HG03135 (cell line): ENCODE results near the gene ASB9.
A peak's percentile ranks its signal among the peaks of the same experiment; 100 is the strongest.
"Not testable (repeated sequence)": the region's sequence is repeated elsewhere in the genome, so short reads cannot be mapped to it uniquely, and the experiment has no call there.

Source experiments
- ATAC-seq: cut with Tn5 transposase; IDR thresholded peaks from one replicate; pipeline ENCODE4 v1.9.1; 2021; ENCODE audit warnings: mild to moderate bottlenecking, moderate library complexity; ENCODE audit not compliant: unreplicated experiment

ASB9 gene

DNA sequence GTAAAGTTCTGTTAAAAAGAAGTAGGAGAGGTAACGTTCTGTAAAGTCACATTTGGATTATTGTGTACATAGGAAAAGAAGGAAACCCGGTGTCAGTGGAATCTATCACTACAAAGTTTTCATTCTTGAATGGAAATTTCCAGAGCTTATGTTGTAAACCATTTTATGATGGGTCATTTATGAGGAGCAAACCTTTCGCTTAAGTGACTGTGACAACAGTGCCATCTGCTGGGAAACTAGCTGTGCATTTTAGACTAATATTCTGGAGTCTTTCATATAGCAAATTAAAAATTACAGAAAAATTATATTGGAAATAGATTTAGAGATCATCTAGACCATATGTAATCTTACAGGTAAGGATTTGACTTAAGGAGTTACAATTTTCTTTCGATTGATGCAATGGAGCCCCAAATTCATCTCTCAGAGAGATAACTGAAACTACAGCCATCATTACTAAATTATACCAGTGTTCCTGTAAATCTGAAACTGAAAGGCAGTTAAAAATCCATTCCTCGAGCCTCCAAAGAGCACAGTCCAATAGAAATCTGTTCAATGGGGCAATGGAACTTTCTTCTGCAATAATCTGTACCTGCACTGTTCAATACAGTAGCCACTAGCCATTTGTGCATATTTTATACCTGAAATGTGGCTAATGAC, 26.9 kb downstream of the ASB9 start:
- ATAC-seq, result no peak

DNA sequence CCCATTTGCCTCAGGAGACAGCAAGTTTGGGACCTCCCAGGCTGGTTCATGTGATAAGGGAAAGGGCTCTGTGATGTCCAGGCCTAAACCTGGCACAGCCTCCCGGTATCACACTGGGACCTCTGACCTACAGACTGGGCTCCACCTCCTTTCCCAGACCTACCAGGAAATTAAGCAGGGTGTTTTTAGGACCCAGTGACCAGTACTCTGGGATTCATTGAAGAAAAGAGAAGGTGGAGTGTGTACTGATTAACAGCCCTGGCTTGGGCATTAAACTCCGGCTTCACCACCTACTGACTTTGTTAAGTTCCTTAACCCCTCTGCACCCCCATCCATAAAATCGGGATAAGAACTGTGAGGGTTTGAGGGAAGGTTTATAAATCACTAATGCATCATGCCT, 28.6 kb downstream of the ASB9 start:
- ATAC-seq, result no peak

DNA sequence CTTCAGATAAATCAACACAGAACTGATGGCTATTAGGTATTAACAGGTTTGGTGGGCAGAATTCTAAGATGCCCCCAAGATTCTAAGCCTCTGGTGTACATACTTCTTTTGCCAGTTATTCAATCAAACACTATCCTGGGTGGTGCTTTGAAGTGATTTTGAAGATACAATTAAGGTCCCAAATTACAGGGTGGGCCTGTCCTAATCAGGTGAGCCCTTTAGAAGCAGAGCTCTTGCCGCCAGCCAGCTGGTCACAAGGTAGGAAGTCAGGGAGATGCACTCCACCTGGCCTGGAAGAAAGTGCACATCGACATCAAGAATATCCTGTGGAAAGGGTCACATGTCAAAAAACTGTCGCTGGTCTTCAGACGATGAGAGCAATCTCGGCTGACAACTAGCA, 29.5 kb downstream of the ASB9 start:
- ATAC-seq, result no peak

DNA sequence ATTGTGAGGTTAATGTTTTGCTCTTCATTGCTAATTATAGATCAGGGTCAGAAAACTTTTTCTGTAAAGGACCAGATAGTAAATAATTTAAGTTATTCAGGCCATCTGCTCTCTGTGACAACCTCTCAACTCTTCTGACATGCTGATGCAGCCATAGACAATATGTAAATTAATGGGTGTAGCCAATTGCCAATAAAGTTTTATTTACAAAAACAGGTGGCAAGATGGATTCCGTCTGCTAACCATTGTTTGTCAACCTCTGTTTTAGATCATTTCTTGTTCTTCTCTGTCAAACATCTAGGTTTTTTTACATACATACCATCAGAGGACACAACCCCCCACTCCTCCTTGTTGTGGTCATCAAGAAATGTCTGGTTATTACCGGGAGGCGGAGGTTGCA, 33.7 kb downstream of the ASB9 start:
- no peak for ATAC-seq

DNA sequence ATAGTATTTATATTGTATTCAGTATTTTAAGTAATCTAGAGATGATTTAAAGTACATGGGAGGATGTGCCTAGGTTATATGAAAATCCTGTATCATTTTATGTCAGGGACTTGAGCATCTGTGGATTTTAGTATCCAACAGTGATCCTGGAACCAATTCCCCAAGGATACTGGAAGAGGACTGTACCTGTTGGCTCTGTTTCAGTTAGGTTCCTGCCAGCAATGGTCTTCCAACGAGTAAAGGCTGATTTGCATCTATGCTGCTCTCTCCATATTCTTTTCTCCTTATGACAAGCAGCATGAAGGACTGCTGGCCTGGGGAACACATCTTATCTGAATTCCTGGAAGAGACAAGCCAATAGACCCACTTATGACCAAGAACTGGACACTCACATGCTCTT, 34.9 kb downstream of the ASB9 start:
- no peak for ATAC-seq

DNA sequence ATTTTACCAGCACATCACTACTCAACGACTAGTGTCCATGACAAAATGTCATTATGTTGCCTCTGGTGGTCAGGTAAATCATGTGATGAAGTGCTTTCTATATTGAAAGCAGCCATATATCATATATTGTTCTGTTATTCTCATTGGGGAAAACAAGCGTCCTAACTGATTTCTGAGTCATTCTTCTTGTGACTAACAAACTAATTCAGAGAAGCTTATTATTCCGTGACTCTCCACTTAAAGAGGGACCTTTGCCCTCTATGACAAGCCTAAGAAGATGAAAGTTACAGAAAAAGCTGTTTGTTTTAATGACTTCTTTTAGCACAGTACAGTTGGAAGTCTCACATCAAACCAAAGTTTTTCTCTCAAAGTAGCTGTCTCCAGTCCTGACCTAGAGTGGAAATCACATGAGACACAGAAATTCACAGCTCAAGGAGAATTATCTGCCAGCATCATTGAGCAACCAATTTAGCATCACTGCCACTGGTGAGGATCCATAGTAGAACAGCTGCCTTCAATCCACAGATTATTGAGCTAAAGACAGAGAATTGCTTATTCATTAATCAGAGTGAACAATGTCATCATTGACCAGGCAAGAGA, 36.4 kb downstream of the ASB9 start:
- no peak for ATAC-seq

DNA sequence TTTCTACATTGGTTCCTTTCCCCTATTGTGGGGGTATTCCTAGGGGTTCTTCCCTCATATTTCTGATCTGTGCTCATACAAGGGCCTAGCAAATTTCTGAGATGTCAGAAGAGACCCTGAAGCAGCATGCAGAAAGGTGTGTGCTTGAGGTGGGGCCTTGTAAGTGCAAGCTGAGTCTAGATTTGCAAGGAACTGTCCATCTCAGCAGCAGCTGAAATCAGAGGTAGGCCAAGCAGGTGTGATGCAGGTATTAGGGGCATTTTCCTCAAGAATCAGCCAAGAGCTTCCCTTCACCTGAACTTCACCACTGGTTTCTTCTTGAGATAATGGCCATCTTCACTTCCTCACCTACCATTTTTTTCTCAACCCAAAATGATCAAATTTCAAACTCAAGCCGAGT, 45.1 kb downstream of the ASB9 start:
- ATAC-seq, result no peak

DNA sequence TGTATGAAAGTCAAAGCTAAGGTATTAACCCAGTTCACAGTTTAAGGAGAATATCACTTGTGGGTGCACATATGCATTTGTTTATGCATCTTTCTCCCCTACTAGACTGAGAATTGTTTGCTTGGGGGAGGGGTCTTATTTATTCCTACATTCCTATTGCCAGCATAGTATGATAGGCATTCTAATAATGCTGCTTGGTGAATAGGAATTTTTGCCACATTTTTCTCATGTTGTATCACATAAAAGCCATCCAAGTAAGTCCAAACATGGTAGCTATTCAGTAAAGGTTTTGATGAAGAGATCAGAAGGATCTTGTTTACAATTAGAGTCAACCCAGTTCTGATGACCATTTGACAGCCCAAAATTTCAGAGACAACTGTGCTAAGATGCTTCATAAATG, 48.6 kb downstream of the ASB9 start:
- no peak for ATAC-seq

DNA sequence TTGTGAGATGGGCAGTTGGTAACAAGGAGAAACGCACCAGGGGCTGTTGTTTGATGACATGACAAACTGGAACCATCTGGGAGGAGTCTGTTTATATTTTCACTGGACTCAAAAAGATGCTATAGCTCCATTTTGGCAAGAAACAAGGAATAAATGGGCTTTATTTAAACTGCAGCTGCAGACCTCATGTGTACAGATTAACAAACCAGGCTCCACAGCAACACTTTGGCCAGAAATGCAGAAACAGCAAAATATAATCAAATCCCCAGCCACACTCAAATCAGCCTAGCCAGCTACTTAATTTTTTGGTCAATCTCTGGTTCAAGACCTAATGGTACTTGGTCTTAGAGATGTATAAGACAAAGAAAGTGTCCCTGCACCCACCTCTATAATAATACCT, 52.7 kb downstream of the ASB9 start:
- no peak for ATAC-seq

DNA sequence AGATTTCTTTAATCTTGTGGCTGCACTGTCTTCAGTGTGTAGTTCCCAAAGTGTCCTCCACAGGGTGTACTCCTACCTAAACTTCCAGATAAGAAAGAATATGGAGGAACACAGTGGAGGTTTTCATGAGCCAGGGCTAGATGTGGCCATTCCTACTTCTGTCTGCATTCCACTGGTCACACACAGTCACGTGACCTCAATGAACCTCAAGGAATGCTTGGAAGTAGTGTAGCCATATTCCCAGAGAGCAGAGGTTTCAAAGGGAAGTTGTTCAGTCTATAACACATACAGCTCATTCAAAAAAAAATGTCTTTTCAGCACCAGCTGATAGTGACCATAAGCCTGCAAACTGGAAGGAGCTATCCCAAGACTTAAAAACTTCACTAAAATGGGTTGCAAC, 53.6 kb downstream of the ASB9 start:
- ATAC-seq, result no peak

DNA sequence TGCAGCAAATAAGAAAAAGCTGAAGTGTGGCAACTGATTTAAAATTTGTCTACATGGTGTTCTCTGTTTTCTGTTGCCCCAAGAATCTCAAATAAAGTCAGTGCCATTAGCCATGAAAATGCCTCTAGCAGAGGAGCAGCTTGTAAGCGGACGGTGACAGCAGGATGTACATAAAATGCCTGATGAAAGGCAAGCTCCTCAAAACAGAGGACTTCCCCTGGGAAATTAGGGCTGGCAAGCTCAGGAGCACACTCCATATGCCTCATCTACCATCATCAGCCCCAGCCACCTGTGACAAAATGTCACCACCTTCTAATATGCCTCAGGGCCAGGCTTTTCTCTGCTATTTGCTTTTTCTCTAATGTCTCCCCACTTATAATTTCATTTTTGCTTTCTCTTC, 54.5 kb downstream of the ASB9 start:
- ATAC-seq, result no peak

DNA sequence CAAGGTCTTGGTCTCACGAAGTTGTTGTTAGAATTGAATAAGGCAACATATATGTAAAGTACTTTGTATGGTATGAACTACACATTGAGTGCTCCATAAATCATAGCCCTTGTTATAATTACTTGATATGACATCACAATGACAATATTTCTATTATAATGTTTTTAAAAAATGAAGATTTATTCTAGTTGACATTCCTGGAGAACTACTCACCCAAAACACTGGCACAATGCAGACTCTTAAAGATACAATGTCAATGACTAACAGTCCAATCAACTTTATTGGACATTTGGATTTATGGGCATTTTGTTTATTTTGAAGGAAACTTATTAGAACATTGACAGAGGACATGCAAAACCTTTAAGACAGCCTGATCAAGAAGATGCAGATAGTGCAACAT, 55.3 kb downstream of the ASB9 start:
- ATAC-seq, result no peak

DNA sequence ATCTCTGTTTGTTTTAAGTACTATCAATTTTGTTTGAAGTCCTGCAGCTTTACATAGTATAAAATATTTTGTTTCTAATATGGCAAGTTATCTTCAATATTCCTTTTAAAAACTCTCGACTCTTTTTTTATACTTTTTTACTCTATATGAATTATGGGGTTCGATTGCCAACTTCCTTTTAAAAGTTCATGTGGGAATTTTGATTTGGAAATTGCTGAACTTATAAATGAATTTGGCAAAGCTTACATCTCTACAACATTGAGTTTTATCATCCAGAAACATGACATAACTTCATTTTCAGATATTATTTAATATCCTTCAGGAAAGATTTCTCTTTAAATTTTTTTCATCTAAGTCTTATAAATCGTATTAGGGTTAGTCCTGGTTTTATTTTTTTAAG, 60.8 kb downstream of the ASB9 start:
- ATAC-seq, result no peak

DNA sequence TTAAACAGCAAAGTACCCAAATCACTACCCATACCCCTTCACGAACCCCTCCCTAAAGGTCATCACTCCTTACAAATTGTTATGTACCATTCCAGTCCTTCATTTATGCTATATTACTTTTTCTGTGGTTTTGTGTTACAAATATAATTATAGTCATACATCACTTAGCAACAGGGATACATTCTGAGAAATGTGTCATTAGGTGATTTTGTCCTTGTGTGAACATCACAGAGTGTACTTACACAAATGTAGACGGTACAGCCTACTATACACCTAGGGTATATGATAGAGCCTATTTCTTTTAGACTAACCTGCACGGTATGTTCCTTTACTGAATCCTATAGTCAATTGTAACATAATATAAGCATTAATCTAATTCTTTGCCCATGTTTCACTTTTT, 61.9 kb downstream of the ASB9 start:
- no peak for ATAC-seq

DNA sequence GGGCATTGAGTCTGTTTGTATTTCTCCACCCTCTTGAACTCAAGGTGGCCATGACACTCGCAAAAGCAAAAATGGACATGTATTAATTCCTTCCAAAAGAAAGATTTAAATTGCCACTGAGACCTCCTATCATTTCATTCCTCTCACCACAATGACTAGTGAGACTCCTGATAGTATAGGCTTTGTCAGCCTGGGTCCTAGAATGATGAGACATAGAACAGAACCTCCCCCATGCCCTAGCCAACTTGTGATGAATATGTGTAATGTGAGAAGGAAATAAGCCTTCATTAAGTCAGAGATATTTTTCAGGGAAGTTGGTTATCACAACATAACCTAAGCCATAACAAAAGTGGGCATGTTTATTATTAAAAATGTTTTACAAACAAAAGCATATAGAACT, 62.5 kb downstream of the ASB9 start:
- ATAC-seq, result no peak

DNA sequence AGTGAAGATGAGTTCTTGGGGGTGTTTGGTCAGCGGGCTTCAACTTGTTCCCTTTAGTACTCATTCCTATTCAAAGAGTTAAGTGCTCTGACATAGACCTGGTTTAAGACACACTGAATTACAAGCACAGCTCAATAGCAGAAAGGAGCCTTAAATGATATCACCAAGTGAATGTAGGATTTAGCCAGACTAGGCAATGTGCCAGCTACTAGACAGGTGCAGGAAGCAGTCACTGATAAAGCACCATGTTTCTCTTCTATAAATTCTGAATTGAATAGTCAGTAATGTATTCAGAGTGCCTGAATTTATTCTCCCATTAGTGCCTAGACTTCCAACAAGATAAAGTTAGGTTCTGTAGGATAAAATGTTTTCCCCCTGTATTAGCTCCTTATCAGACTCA, 63.6 kb downstream of the ASB9 start:
- no peak for ATAC-seq

DNA sequence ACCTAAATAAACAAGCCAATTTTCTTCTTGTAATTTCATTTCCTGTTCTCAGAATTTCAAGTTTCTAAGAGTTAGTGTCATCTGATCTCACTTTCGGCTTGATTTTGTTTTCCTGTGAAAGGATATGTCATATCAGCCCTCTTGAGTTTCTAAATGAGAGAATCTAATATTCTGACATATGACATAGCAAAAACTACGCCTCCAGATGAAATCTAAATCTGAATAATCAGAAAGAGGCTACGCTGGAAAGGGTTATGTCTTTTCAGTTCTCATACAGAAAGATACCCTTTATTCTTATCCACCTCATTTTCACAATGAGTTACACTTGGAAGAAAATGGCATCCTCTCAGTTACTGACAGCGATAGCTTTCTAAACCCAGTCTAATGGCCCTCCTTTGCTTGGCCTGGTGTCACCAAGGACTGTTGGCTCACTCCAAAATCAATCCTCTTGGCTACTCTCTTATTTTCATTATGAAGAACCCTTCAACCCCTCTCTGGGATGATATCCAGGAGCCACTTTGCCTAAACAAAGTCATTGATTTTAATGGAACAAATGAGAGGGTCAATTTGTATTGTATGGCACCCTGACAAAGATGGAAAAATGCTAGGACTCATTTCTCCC, 65.6 kb downstream of the ASB9 start:
- peak; percentile 86 for ATAC-seq

DNA sequence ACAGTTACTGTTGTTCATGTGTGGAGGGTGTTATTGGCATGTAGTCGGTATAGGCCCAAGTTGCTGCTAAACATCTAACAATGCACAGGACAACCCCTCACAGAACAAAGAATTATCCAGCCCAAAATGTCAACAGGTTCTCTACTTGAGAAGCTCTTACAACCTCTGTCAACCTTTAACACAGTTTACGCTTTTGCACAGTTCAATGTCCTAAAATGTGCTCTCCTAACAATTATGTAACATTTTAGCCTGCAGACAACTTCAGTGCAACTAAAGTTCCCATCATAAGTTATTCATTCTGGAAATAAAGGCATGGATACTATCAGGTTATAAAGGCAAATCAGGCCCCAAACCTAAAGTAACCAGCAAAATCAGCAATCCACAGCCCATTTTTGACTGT, 66.2 kb downstream of the ASB9 start:
- no peak for ATAC-seq

DNA sequence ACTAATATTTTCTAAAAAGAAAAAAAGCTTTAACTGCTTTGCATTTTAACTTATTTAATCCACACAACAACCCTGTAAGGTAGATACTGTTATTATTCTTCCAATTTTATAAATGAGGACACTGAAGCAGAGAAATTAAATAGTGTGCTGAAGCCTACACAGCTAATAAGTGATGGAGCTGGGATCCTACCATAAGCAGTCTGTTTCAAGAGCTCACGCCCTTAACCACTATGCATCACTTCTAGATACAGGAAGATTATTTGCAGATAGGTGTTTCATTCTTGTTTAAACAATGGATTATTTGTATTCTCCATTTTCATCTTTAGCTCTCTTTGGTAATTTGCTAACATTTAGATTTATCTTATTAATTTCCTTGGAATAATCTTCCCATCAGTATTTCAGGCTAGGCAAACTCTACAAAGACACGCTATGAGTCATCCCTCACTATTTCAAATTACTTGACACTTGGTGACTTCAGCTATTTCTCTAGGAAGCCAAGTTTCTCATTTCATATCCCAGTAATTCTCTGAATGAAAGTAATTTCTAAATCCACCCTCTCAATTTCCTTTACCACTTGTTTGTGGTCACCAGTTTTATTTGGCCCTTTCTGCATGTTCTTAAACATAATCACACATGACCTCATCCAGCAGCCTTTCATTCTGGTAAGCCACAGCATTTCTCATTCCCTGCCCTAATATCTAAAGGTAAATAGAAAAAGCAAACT, 67.3 kb downstream of the ASB9 start:
- no peak for ATAC-seq

DNA sequence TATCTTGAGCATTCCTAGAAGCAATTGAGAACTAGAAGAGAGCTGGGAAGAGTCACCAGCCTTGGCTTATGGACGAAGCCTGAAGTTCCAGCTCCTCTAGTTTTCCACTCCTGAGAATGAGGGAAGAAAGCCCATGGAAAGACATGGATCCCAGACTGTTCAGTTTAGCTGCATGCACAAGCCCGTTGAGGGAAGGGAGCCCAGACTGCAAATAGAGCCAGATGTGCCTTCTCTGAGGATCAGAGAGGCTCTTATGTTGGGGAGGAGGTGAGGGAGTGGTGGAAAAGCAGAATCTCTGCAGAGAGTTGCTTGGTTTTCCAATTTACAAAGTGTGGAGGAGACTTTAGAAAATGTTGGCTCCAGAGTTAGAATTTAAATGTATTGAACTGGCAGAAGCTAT, 69.0 kb downstream of the ASB9 start:
- no peak for ATAC-seq

DNA sequence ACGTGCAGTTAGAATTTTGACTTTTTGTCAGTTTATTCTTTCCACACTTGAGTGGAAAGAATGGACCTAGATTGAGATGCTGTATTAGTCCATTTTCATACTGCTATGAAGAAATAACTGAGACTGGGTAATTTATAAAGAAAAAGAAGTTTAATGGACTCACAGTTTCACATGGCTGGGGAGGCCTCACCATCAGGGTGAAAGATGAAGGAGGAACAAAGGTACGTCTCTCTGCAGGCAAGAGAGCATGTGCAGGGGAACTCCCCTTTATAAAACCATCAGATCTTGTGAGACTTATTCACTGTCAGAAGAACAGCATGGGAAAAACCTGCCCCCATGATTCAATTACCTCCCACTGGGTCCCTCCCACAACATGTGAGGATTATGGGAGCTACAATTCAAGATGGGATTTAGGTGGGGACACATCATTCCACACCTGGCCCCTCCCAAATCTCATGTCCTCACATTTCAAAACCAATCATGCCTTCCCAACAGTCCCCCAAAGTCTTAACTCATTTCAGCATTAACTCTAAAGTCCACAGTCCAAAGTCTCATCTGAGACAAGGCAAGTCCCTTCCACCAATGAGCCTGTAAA, 71.2 kb downstream of the ASB9 start:
- not testable (repeated sequence) for ATAC-seq

DNA sequence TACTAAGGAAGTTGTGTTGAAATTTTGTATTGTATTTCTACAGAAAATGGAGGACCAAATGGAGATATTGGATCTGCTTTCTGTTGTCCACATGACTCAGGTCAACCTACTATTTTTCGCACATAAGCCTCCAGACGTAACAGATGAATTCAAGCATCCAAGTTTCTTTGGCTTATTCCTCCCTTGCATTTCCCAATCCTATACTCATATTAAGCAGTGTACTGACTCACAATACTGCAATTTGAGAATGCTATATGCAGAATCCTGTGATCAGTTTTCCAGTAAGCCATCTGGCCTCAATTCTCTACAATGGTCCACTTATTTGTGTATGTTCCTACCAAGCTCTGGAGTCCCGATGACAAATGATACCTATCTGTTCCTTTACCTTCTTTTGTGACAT, 75.7 kb downstream of the ASB9 start:
- no peak for ATAC-seq
